HepG2 (cell line): ENCODE data around the gene CDC42BPG. TPM values are rescaled to one million over a fixed set of nuclear protein-coding genes. Genes with fewer than 3 reads are reported as not detected.
A peak's percentile ranks its signal among the peaks of the same experiment; 100 is the strongest.

Experiments
- BRCA1 ChIP-seq: sonication (generic); formaldehyde crosslinking; IDR thresholded peaks from 2 replicates; pipeline ENCODE4 v1.4.0; 2020; ENCODE audit warnings: missing genetic modification reagents
- IRF1 ChIP-seq: sonication (generic); formaldehyde crosslinking; IDR thresholded peaks from 2 replicates; pipeline ENCODE4 v1.4.0; 2020; ENCODE audit warnings: low read depth, mild to moderate bottlenecking, missing genetic modification reagents
- KLF15 ChIP-seq: sonication (generic); formaldehyde crosslinking; IDR thresholded peaks from 2 replicates; pipeline ENCODE4 v1.8.1; 2023; ENCODE audit warnings: borderline replicate concordance, mild to moderate bottlenecking, inconsistent platforms, missing genetic modification reagents, mixed read lengths
- MNT ChIP-seq: fragments of 450-650 bp; IDR thresholded peaks from 2 replicates; pipeline ENCODE4 v1.6.1; 2016
- NFIC ChIP-seq: IDR thresholded peaks from 2 replicates; pipeline ENCODE4 v1.6.1; 2012; ENCODE audit warnings: mild to moderate bottlenecking, low read length, inconsistent platforms
- NPAS2 ChIP-seq: sonication (generic); formaldehyde crosslinking; IDR thresholded peaks from 2 replicates; pipeline ENCODE4 v1.8.0; 2022; ENCODE audit warnings: mild to moderate bottlenecking, missing genetic modification reagents, borderline replicate concordance
- PHF20 ChIP-seq: sonication (generic); formaldehyde crosslinking; IDR thresholded peaks from 2 replicates; pipeline ENCODE4 v1.5.0; 2020; ENCODE audit warnings: mild to moderate bottlenecking, missing genetic modification reagents
- POGK ChIP-seq: sonication (generic); formaldehyde crosslinking; conservative IDR thresholded peaks from 2 replicates; pipeline ENCODE4 v1.8.0; 2022; ENCODE audit warnings: mild to moderate bottlenecking, moderate library complexity, missing genetic modification reagents
- POLR2G ChIP-seq: fragments of 200-400 bp; formaldehyde crosslinking; IDR thresholded peaks from 2 replicates; pipeline ENCODE4 v1.6.1; 2018; ENCODE audit warnings: mild to moderate bottlenecking, low read depth, low read length, moderate library complexity
- RFX5 ChIP-seq: IDR thresholded peaks from 2 replicates; pipeline ENCODE4 v1.6.1; 2011; ENCODE audit warnings: low read depth, low read length, improper control_type of control experiment
- SP1 ChIP-seq, 2 experiments: fragments of 450-650 bp in 1 of 2; sonication (generic) in 1 of 2; formaldehyde crosslinking in 1 of 2; IDR thresholded peaks; 2 replicates each; pipeline versions ENCODE4 v1.4.0 to v1.6.1; 2016 to 2020; ENCODE audit warnings: missing genetic modification reagents in 1 of 2
- YEATS4 ChIP-seq: sonication (generic); formaldehyde crosslinking; IDR thresholded peaks from 2 replicates; pipeline ENCODE4 v1.4.0; 2020; ENCODE audit warnings: missing genetic modification reagents, borderline replicate concordance
- ZBTB2 ChIP-seq: sonication (generic); formaldehyde crosslinking; IDR thresholded peaks from 2 replicates; pipeline ENCODE4 v1.8.0; 2022; ENCODE audit warnings: low read depth, missing genetic modification reagents
- ZKSCAN8 ChIP-seq: IDR thresholded peaks from 2 replicates; pipeline ENCODE4 v1.6.1; 2016; ENCODE audit warnings: borderline replicate concordance, missing genetic modification reagents, missing compliant biosample characterization
- ZNF138 ChIP-seq: sonication (generic); formaldehyde crosslinking; IDR thresholded peaks from 2 replicates; pipeline ENCODE4 v1.5.0; 2020; ENCODE audit warnings: mild to moderate bottlenecking, low read depth, missing genetic modification reagents
- ZNF335 ChIP-seq: sonication (generic); formaldehyde crosslinking; IDR thresholded peaks from 2 replicates; pipeline ENCODE4 v1.4.0; 2020; ENCODE audit warnings: missing genetic modification reagents
- ZNF501 ChIP-seq: sonication (generic); formaldehyde crosslinking; IDR thresholded peaks from 2 replicates; pipeline ENCODE4 v1.5.1; 2020; ENCODE audit warnings: mild to moderate bottlenecking, moderate library complexity, missing genetic modification reagents
- ZNF512B ChIP-seq: sonication (generic); formaldehyde crosslinking; IDR thresholded peaks from 2 replicates; pipeline ENCODE4 v1.5.1; 2020; ENCODE audit warnings: missing genetic modification reagents, mild to moderate bottlenecking, borderline replicate concordance
- ZNF562 ChIP-seq: sonication (generic); formaldehyde crosslinking; IDR thresholded peaks from 2 replicates; pipeline ENCODE4 v1.8.0; 2022; ENCODE audit warnings: missing genetic modification reagents, borderline replicate concordance
- polyA plus RNA-seq, 8 experiments: library from polyadenylated mRNA; depleted of rRNA in 3 of 8; stranded (reverse) in 7 of 8; unstranded in 1 of 8; fragments of >200 nt; fragmentation: Illumina TruSeq in 4 of 8; extraction: Trizol in 4 of 8; gene quantifications; 2 replicates each; pipeline versions ENCODE4 v1.2.1 to v1.2.3, GENCODE V29; 2011 to 2016; ENCODE audit warnings: low read depth in 4 of 8, missing spikeins in 1 of 8, mixed read lengths in 1 of 8; ENCODE audit not compliant: insufficient read depth in 1 of 8
- total RNA-seq, 5 experiments: library from RNA; depleted of rRNA; stranded (reverse); fragments of >200 nt; fragmentation: Illumina TruSeq; extraction: Trizol; gene quantifications; 2 replicates each; pipeline ENCODE4 v1.2.3, GENCODE V29; 2016; ENCODE audit warnings: low read depth in 1 of 5

Gene CDC42BPG
- total and polyA plus RNA-seq, 2 of the 13 experiments (the other 11 are each of a cell fraction or from before 2014, with no cell fraction given) = 0.55 to 1.4 TPM

- TF ChIP-seq ZNF512B (CRISPR knock-in tag) (no peak), ZNF501 (CRISPR knock-in tag) (peak; percentile 13; the same call in 1 of the 2 replicates), NFIC (no peak), SP1 (IDR thresholded peaks at IDR 0.05) (no peak), SP1 (CRISPR knock-in tag; IDR thresholded peaks at IDR 0.05) (no peak), POGK (CRISPR knock-in tag) (no peak), MNT (no peak), ZNF138 (CRISPR knock-in tag) (peak; percentile 36; the same call in 1 of the 2 replicates), ZNF562 (CRISPR knock-in tag) (no peak), ZNF335 (no peak), POLR2G (peak; percentile 55; the same call in 1 of the 2 replicates), ZBTB2 (CRISPR knock-in tag) (no peak), RFX5 (no peak), YEATS4 (CRISPR knock-in tag) (0 out of 2 replicates have a peak, but pooled peaks have one; percentile 22), IRF1 (no peak), NPAS2 (no peak), PHF20 (CRISPR knock-in tag) (no peak), KLF15 (CRISPR knock-in tag) (no peak), BRCA1 (CRISPR knock-in tag) (peak; percentile 54; the same call in 1 of the 2 replicates), ZKSCAN8 (no peak)
Observed at GRCh38 chr11:64870176-64870892, 25.9 kb upstream of the CDC42BPG start (continued).
